ENCODE measurements around the gene CCDC102B. TPM values are rescaled to one million over a fixed set of nuclear protein-coding genes. Genes with fewer than 3 reads are reported as not detected.

Gene CCDC102B
- total RNA-seq (2021) (3.1 to 5.1 TPM (median 3.2 TPM) in 3 replicates), Bru-seq, nascent RNA (percentile 43 among the genes with signal in this experiment)
- long read RNA-seq, experiment 1, partial matches to known transcripts: 1 of 6 reads
- long read RNA-seq, experiment 1, other reads (novel, unspliced or antisense): 5 of 6 reads
- long read RNA-seq, experiment 2, partial matches to known transcripts: 1 of 4 reads
- long read RNA-seq, experiment 2, other reads (novel, unspliced or antisense): 3 of 4 reads
- long read RNA-seq, experiment 3, partial matches to known transcripts: 0 of 2 reads
- long read RNA-seq, experiment 3, other reads (novel, unspliced or antisense): 2 of 2 reads

DNA sequence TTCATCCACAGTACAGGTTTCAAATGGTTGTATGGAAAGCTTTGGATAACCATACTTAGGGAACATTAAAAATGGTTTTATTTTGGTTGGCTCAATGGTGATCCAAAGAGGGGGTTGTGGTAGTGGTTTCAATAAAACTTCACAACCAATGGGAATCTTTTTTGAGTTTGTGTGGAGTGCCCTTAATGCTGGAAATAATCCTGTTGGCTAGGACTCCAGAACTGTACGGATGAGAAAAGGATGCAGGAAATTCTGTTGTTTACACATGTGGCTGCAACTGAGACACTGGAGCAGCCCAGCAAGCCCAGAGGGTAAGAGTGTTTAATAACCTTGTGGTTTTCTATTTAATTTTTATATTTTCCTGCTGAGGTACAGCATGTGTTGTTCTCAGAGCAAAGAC is at the start of gene CCDC102B:
Gene CCDC102B (plus strand): TSS at position 210 of the 400 bp plus-strand sequence. CDS start 38,684 bp downstream, outside the sequence.
- Mint-ChIP-seq H3K4me3 (no peak within 1 kb of the TSS), H3K36me3 (no peaks in the 10 kb centered on the region), H3K27ac (no peak within 1 kb of the TSS), H3K9me3 (no peaks in the 10 kb centered on the region), H3K27me3 (ENCODE audit: low read depth) (no peaks in the 10 kb centered on the region), H3K4me1 (peaks cover 15% of the 10 kb centered on the region)
- TF ChIP-seq, protein P1, sequence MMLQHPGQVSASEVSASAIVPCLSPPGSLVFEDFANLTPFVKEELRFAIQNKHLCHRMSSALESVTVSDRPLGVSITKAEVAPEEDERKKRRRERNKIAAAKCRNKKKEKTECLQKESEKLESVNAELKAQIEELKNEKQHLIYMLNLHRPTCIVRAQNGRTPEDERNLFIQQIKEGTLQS (CRISPR knock-in tag; conservative IDR thresholded peaks at IDR 0.05): no peak
- no peak for TF ChIP-seq JAZF1 (CRISPR knock-in tag; IDR thresholded peaks at IDR 0.05)
- no peak for TF ChIP-seq ELF4 (CRISPR knock-in tag; IDR thresholded peaks at IDR 0.05; ENCODE audit: low read depth)
- no peak for TF ChIP-seq FOXP1 (CRISPR knock-in tag; IDR thresholded peaks at IDR 0.05; ENCODE audit: borderline replicate concordance)
- TF ChIP-seq, protein P2, sequence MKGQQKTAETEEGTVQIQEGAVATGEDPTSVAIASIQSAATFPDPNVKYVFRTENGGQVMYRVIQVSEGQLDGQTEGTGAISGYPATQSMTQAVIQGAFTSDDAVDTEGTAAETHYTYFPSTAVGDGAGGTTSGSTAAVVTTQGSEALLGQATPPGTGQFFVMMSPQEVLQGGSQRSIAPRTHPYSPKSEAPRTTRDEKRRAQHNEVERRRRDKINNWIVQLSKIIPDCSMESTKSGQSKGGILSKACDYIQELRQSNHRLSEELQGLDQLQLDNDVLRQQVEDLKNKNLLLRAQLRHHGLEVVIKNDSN (CRISPR knock-in tag; IDR thresholded peaks at IDR 0.05): no peak
- TF ChIP-seq CBFB (CRISPR knock-in tag; IDR thresholded peaks at IDR 0.05; ENCODE audit: low read depth): no peak
- no peak for TF ChIP-seq IRF2 (CRISPR knock-in tag; IDR thresholded peaks at IDR 0.05; ENCODE audit: borderline replicate concordance, low read depth)
- TF ChIP-seq ZNF317 (CRISPR knock-in tag; IDR thresholded peaks at IDR 0.05; ENCODE audit: borderline replicate concordance, low read depth): no peak
- TF ChIP-seq SMAD3 (CRISPR knock-in tag; IDR thresholded peaks at IDR 0.05; ENCODE audit: borderline replicate concordance): no peak
- TF ChIP-seq SOX15 (CRISPR knock-in tag; IDR thresholded peaks at IDR 0.05): no peak
- no peak for TF ChIP-seq GTF2I (CRISPR knock-in tag; conservative IDR thresholded peaks at IDR 0.05)
- ChIA-PET POLR2A (no interaction called here), CTCF (no interaction called here)
- no peak for DNase-seq (ENCODE audit: low spot score)
- ATAC-seq: no peak; the same call in 1 of the 2 replicates

DNA sequence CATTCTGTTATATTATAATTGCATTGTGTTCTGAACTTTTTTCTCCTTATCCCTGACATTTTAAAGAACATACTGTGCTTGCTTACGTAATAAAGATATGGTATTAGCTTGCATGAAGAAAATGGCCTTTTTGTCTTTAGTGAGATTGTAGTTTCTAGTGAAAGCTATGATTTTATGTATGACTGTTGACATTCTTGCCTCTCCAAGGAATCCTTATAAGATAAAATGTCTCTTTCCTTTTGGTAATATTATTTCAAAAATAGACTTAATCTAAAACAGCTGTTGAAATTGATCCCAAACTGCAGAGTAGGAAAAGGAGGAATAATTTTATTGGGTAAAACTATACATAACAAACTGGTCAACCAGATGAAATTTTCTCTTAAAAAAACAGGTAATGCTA is 40.8 kb upstream of the CCDC102B start:
- CTCF ChIA-PET: no interaction called here
- no peak for ATAC-seq
- Mint-ChIP-seq H3K27me3 (ENCODE audit: low read depth) (peaks cover 2% of the 10 kb centered on the region; the same call in 1 of the 2 replicates), H3K9me3 (peaks cover 29% of the 10 kb centered on the region), H3K4me3 (no peak overlapping the region), H3K4me1 (no peaks in the 10 kb centered on the region), H3K27ac (no peak overlapping the region), H3K36me3 (peaks cover 11% of the 10 kb centered on the region)
- TF ChIP-seq, protein P3, sequence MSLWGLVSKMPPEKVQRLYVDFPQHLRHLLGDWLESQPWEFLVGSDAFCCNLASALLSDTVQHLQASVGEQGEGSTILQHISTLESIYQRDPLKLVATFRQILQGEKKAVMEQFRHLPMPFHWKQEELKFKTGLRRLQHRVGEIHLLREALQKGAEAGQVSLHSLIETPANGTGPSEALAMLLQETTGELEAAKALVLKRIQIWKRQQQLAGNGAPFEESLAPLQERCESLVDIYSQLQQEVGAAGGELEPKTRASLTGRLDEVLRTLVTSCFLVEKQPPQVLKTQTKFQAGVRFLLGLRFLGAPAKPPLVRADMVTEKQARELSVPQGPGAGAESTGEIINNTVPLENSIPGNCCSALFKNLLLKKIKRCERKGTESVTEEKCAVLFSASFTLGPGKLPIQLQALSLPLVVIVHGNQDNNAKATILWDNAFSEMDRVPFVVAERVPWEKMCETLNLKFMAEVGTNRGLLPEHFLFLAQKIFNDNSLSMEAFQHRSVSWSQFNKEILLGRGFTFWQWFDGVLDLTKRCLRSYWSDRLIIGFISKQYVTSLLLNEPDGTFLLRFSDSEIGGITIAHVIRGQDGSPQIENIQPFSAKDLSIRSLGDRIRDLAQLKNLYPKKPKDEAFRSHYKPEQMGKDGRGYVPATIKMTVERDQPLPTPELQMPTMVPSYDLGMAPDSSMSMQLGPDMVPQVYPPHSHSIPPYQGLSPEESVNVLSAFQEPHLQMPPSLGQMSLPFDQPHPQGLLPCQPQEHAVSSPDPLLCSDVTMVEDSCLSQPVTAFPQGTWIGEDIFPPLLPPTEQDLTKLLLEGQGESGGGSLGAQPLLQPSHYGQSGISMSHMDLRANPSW (CRISPR knock-in tag; conservative IDR thresholded peaks at IDR 0.05; ENCODE audit: low read depth): no peak
- TF ChIP-seq, protein P4, sequence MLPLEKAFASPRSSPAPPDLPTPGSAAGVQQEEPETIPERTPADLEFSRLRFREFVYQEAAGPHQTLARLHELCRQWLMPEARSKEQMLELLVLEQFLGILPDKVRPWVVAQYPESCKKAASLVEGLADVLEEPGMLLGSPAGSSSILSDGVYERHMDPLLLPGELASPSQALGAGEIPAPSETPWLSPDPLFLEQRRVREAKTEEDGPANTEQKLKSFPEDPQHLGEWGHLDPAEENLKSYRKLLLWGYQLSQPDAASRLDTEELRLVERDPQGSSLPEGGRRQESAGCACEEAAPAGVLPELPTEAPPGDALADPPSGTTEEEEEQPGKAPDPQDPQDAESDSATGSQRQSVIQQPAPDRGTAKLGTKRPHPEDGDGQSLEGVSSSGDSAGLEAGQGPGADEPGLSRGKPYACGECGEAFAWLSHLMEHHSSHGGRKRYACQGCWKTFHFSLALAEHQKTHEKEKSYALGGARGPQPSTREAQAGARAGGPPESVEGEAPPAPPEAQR (CRISPR knock-in tag; IDR thresholded peaks at IDR 0.05): no peak
- TF ChIP-seq, protein P5, sequence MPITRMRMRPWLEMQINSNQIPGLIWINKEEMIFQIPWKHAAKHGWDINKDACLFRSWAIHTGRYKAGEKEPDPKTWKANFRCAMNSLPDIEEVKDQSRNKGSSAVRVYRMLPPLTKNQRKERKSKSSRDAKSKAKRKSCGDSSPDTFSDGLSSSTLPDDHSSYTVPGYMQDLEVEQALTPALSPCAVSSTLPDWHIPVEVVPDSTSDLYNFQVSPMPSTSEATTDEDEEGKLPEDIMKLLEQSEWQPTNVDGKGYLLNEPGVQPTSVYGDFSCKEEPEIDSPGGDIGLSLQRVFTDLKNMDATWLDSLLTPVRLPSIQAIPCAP (CRISPR knock-in tag; IDR thresholded peaks at IDR 0.05): no peak
- TF ChIP-seq ZNF138 (CRISPR knock-in tag; conservative IDR thresholded peaks at IDR 0.05) (no peak), ZNF396 (CRISPR knock-in tag; IDR thresholded peaks at IDR 0.05; ENCODE audit: borderline replicate concordance) (no peak)
- TF ChIP-seq, protein P6, sequence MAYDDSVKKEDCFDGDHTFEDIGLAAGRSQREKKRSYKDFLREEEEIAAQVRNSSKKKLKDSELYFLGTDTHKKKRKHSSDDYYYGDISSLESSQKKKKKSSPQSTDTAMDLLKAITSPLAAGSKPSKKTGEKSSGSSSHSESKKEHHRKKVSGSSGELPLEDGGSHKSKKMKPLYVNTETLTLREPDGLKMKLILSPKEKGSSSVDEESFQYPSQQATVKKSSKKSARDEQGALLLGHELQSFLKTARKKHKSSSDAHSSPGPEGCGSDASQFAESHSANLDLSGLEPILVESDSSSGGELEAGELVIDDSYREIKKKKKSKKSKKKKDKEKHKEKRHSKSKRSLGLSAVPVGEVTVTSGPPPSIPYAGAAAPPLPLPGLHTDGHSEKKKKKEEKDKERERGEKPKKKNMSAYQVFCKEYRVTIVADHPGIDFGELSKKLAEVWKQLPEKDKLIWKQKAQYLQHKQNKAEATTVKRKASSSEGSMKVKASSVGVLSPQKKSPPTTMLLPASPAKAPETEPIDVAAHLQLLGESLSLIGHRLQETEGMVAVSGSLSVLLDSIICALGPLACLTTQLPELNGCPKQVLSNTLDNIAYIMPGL (CRISPR knock-in tag; IDR thresholded peaks at IDR 0.05): no peak
- TF ChIP-seq, protein P7, sequence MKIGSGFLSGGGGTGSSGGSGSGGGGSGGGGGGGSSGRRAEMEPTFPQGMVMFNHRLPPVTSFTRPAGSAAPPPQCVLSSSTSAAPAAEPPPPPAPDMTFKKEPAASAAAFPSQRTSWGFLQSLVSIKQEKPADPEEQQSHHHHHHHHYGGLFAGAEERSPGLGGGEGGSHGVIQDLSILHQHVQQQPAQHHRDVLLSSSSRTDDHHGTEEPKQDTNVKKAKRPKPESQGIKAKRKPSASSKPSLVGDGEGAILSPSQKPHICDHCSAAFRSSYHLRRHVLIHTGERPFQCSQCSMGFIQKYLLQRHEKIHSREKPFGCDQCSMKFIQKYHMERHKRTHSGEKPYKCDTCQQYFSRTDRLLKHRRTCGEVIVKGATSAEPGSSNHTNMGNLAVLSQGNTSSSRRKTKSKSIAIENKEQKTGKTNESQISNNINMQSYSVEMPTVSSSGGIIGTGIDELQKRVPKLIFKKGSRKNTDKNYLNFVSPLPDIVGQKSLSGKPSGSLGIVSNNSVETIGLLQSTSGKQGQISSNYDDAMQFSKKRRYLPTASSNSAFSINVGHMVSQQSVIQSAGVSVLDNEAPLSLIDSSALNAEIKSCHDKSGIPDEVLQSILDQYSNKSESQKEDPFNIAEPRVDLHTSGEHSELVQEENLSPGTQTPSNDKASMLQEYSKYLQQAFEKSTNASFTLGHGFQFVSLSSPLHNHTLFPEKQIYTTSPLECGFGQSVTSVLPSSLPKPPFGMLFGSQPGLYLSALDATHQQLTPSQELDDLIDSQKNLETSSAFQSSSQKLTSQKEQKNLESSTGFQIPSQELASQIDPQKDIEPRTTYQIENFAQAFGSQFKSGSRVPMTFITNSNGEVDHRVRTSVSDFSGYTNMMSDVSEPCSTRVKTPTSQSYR (CRISPR knock-in tag; IDR thresholded peaks at IDR 0.05): no peak
- no peak for DNase-seq (ENCODE audit: low spot score)
- POLR2A ChIA-PET: no interaction called here

All from WTC11 (cell line).